GM12891 (cell line): Measurements from ENCODE around the gene DACH1.

Source experiments
- PAX5 ChIP-seq: IDR thresholded peaks from 2 replicates; pipeline ENCODE4 v1.6.1; 2011; ENCODE audit warnings: low read length, moderate library complexity, mild to moderate bottlenecking; ENCODE audit not compliant: insufficient read depth, severe bottlenecking
- POLR2A ChIP-seq: IDR thresholded peaks from 2 replicates; pipeline ENCODE4 v1.6.1; 2011; ENCODE audit warnings: low read depth, low read length, control low read depth
- POLR2AphosphoS5 ChIP-seq: IDR thresholded peaks from 2 replicates; pipeline ENCODE4 v1.6.1; 2011; ENCODE audit warnings: low read depth, low read length, control low read depth
- POU2F2 ChIP-seq: IDR thresholded peaks from 2 replicates; pipeline ENCODE4 v1.6.1; 2011; ENCODE audit warnings: low read depth, mild to moderate bottlenecking, control low read depth, low read length, moderate library complexity
- SPI1 ChIP-seq: IDR thresholded peaks from 2 replicates; pipeline ENCODE4 v1.6.1; 2011; ENCODE audit warnings: low read depth, low read length, control low read depth
- TAF1 ChIP-seq: IDR thresholded peaks from 2 replicates; pipeline ENCODE4 v1.6.1; 2011; ENCODE audit warnings: low read depth, low read length, control low read depth

- TF ChIP-seq POU2F2 (no peak), POLR2AphosphoS5 (no peak), POLR2A (no peak), PAX5 (no peak), TAF1 (no peak), SPI1 (no peak)
These were observed 223.6 kb downstream of the DACH1 start for GRCh38 chr13:71643448-71643860.
